Nephron progenitor cell (in vitro differentiated cells): Measurements from ENCODE around the gene MUC2.

Source experiments
- DNase-seq: peaks from one replicate; pipeline ENCODE4 v3.0.0; 2021
- H3K27ac Mint-ChIP-seq: 2 replicates; pipeline ENCODE4 v1.8.0; 2021; ENCODE audit warnings: mild to moderate bottlenecking, moderate library complexity, mixed read lengths
- H3K27me3 Mint-ChIP-seq: 2 replicates; pipeline ENCODE4 v1.8.0; 2021; ENCODE audit warnings: mild to moderate bottlenecking, low read depth, mixed read lengths; ENCODE audit not compliant: poor library complexity
- H3K36me3 Mint-ChIP-seq: 2 replicates; pipeline ENCODE4 v1.8.0; 2021; ENCODE audit warnings: low read depth, mixed read lengths
- H3K4me1 Mint-ChIP-seq: 2 replicates; pipeline ENCODE4 v1.8.0; 2021; ENCODE audit warnings: mixed read lengths
- H3K4me3 Mint-ChIP-seq: 2 replicates; pipeline ENCODE4 v1.8.0; 2021; ENCODE audit warnings: mild to moderate bottlenecking, moderate library complexity, mixed read lengths
- H3K9me3 Mint-ChIP-seq: 2 replicates; pipeline ENCODE4 v1.8.0; 2021; ENCODE audit warnings: mild to moderate bottlenecking, moderate library complexity, mixed read lengths
- CTCF ChIP-seq: fragments of 200-600 bp; sonication (generic); IDR thresholded peaks from 2 replicates; pipeline ENCODE4 v1.5.0; 2021; ENCODE audit warnings: antibody characterized with exemption

The MUC2 gene

GRCh38 chr11:1028291-1028540, 46.5 kb upstream of the MUC2 start:
- H3K27ac Mint-ChIP-seq: no peak overlapping the region

GRCh38 chr11:1028616-1029015, 46.1 kb upstream of the MUC2 start:
- Mint-ChIP-seq H3K9me3 (no peaks in the 10 kb centered on the region), H3K27me3 (peaks cover 4% of the 10 kb centered on the region), H3K27ac (no peak overlapping the region), H3K4me1 (peaks cover 8% of the 10 kb centered on the region), H3K4me3 (no peak overlapping the region), H3K36me3 (no peaks in the 10 kb centered on the region)
- no peak for DNase-seq
- no peak for TF ChIP-seq CTCF

More at GRCh38 chr11:1028291-1028540, 46.5 kb upstream of the MUC2 start:
- Mint-ChIP-seq H3K9me3 (no peaks in the 10 kb centered on the region), H3K27me3 (peaks cover 4% of the 10 kb centered on the region), H3K4me1 (peaks cover 8% of the 10 kb centered on the region), H3K4me3 (no peak overlapping the region), H3K36me3 (no peaks in the 10 kb centered on the region)
- TF ChIP-seq CTCF: no peak
- DNase-seq: no peak

- no peak for TF ChIP-seq CTCF
- Mint-ChIP-seq H3K27me3 (peaks cover 4% of the 10 kb centered on the region), H3K36me3 (no peaks in the 10 kb centered on the region), H3K4me3 (no peak overlapping the region), H3K4me1 (peaks cover 8% of the 10 kb centered on the region), H3K27ac (no peak overlapping the region), H3K9me3 (no peaks in the 10 kb centered on the region)
- DNase-seq: no peak
Observed at GRCh38 chr11:1029051-1029450, 45.6 kb upstream of the MUC2 start.

- no peak for TF ChIP-seq CTCF
- H3K4me3 Mint-ChIP-seq: no peak overlapping the region
- H3K27me3 Mint-ChIP-seq: peaks cover 4% of the 10 kb centered on the region
- DNase-seq: no peak
- no peaks in the 10 kb centered on the region for H3K36me3 Mint-ChIP-seq
- H3K27ac Mint-ChIP-seq: no peak overlapping the region
- H3K4me1 Mint-ChIP-seq: peaks cover 8% of the 10 kb centered on the region
- no peaks in the 10 kb centered on the region for H3K9me3 Mint-ChIP-seq
Observed at GRCh38 chr11:1029654-1030053, 45.0 kb upstream of the MUC2 start.

GRCh38 chr11:1030086-1030485, 44.6 kb upstream of the MUC2 start:
- H3K4me3 Mint-ChIP-seq: no peak overlapping the region

GRCh38 chr11:1030556-1030955, 44.1 kb upstream of the MUC2 start:
- H3K36me3 Mint-ChIP-seq: no peaks in the 10 kb centered on the region
- no peak overlapping the region for H3K27ac Mint-ChIP-seq
- H3K27me3 Mint-ChIP-seq: peaks cover 4% of the 10 kb centered on the region
- no peak for TF ChIP-seq CTCF
- DNase-seq: no peak
- peaks cover 8% of the 10 kb centered on the region for H3K4me1 Mint-ChIP-seq
- no peak overlapping the region for H3K4me3 Mint-ChIP-seq
- H3K9me3 Mint-ChIP-seq: no peaks in the 10 kb centered on the region

More at GRCh38 chr11:1030086-1030485, 44.6 kb upstream of the MUC2 start:
- H3K9me3 Mint-ChIP-seq: no peaks in the 10 kb centered on the region
- no peak overlapping the region for H3K27ac Mint-ChIP-seq
- H3K4me1 Mint-ChIP-seq: peaks cover 8% of the 10 kb centered on the region
- DNase-seq: no peak
- H3K36me3 Mint-ChIP-seq: no peaks in the 10 kb centered on the region
- TF ChIP-seq CTCF: no peak
- H3K27me3 Mint-ChIP-seq: peaks cover 4% of the 10 kb centered on the region
